Vagina (tissue), 2 donors: ENCODE measurements around the gene AGER. TPM values are rescaled to one million over a fixed set of nuclear protein-coding genes. Genes with fewer than 3 reads are reported as not detected.
"Not testable (repeated sequence)": the region's sequence is repeated elsewhere in the genome, so short reads cannot be mapped to it uniquely, and the experiment has no call there.

Experiments used
- DNase-seq, 2 donors: peaks; one replicate each; pipeline ENCODE4 v3.0.0-alpha.2; 2017; ENCODE audit errors: extremely low spot score in 2 of 2
- H3K27ac ChIP-seq: fragments of 200-600 bp; sonication (generic); one replicate; pipeline ENCODE4 v1.5.1; 2019
- H3K27me3 ChIP-seq: fragments of 200-600 bp; sonication (generic); one replicate; pipeline ENCODE4 v1.5.1; 2019
- H3K36me3 ChIP-seq, 2 donors: fragments of 200-600 bp; sonication (generic); one replicate each; pipeline ENCODE4 v1.5.1; 2017 to 2019
- H3K4me1 ChIP-seq: fragments of 200-600 bp; sonication (generic); one replicate; pipeline ENCODE4 v1.5.1; 2019
- H3K4me3 ChIP-seq, 2 donors: fragments of 200-600 bp; sonication (generic); 1 replicate in 1 of 2; 2 replicates in 1 of 2; pipeline ENCODE4 v1.5.1; 2016 to 2019
- H3K9me3 ChIP-seq: fragments of 200-600 bp; sonication (generic); one replicate; pipeline ENCODE4 v1.5.1; 2019
- POLR2A ChIP-seq, 2 donors: fragments of 450-650 bp; IDR thresholded peaks; one replicate each; pipeline ENCODE4 v1.6.1; 2017; ENCODE audit warnings: antibody characterized with exemption in 2 of 2, mild to moderate bottlenecking in 2 of 2, moderate library complexity in 2 of 2
- POLR2AphosphoS5 ChIP-seq, 2 donors: sonication (generic); formaldehyde crosslinking; IDR thresholded peaks; one replicate each; pipeline ENCODE4 v1.9.0; 2017; ENCODE audit warnings: antibody characterized with exemption in 2 of 2, mild to moderate bottlenecking in 2 of 2, low read depth in 1 of 2; ENCODE audit not compliant: insufficient read depth in 1 of 2
- intact Hi-C: fragments of 100-400 bp; cut with DNase I; formaldehyde crosslinking; loops from one replicate; pipeline ENCODE4 v1.15.1; 2023
- total RNA-seq: library from RNA; depleted of rRNA; stranded (reverse); fragments of >200 nt; gene quantifications from one replicate; pipeline ENCODE4 v1.2.3, GENCODE V29; 2016
- TF ChIP-seq, protein P1 (sequence below), 3 experiments: fragments of 450-650 bp in 2 of 3; fragments of 200-600 bp in 1 of 3; sonication (generic) in 1 of 3; IDR thresholded peaks; one replicate each; pipeline ENCODE4 v1.5.1; 2017 to 2019; ENCODE audit warnings: antibody characterized with exemption in 3 of 3, mild to moderate bottlenecking in 2 of 3, moderate library complexity in 2 of 3

AGER gene
- total RNA-seq, 1 donor from 2014 or later, result 8.1 TPM

DNA sequence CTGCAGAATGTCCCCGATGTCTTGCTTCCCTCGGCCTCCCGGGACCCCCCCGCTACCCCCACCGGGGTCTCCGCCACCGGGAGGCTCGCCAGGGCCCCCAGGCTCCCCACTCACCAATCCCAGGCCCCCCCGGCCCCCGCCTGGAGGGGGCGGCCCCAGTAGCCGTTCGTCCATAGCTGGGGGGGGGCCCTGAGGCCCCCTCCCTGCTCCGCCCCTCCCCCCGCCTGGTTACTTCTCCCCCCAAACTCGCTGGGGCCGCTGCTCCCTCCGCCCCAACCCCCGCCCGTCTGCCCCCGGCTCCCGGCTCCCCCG is 5.6 kb upstream of the AGER start:
- intact Hi-C loops, result loop anchor here (10.0 kb wide), 1 partner anchor 1015 kb away; the partner anchor contains the start of genes HSD17B8, RING1, RXRB and SLC39A7
- TF ChIP-seq POLR2A (IDR thresholded peaks at IDR 0.05), result no peak
- TF ChIP-seq, protein P1, sequence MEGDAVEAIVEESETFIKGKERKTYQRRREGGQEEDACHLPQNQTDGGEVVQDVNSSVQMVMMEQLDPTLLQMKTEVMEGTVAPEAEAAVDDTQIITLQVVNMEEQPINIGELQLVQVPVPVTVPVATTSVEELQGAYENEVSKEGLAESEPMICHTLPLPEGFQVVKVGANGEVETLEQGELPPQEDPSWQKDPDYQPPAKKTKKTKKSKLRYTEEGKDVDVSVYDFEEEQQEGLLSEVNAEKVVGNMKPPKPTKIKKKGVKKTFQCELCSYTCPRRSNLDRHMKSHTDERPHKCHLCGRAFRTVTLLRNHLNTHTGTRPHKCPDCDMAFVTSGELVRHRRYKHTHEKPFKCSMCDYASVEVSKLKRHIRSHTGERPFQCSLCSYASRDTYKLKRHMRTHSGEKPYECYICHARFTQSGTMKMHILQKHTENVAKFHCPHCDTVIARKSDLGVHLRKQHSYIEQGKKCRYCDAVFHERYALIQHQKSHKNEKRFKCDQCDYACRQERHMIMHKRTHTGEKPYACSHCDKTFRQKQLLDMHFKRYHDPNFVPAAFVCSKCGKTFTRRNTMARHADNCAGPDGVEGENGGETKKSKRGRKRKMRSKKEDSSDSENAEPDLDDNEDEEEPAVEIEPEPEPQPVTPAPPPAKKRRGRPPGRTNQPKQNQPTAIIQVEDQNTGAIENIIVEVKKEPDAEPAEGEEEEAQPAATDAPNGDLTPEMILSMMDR (IDR thresholded peaks at IDR 0.05), result no peak
- no peak for TF ChIP-seq POLR2AphosphoS5 (IDR thresholded peaks at IDR 0.05; ENCODE audit: insufficient read depth in 1 of 2, low read depth in 1 of 2)
- Histone ChIP-seq H3K27me3 (no peaks in the 10 kb centered on the region), H3K4me3 (peak overlapping the region; percentile 57 to 85), H3K4me1 (peaks cover 68% of the 10 kb centered on the region), H3K27ac (peak overlapping the region; percentile 99), H3K36me3 (peaks cover 0 to 19% of the 10 kb centered on the region in 2 donors), H3K9me3 (no peaks in the 10 kb centered on the region)
- no peak for DNase-seq

DNA sequence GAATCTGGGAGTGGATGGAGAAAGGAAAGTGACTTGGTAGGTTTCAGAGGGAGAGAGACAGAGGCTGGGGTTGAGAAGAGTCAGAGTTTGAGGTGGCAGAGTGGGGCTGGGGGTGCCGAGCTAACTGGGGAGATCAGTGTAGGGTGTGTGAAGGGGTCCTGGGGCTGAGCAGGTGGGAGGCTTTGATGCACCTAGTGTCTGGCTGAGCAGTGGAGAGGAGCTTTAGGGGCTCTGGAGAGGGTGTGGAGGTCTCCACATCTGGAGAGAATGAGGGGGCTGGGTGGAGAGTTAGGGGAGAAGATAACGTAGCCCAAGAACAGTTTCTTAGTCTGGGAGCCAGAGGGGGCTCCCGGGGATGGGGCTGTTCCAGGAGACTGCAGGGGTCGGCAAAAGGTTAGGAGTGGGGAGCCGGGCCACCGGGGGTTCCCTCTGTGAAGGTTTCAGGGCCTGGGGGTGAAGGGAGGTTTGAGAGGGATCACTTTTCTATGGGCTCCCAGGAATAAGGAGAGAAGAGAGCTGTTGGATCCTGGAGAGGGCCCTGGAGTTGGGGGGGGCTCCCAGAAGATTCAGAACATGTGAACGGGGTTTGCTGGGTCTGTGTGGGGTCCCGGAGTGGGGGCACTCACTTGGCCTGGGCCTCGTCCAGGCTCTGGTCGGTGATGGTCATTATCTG is 5.2 kb upstream of the AGER start:
- Histone ChIP-seq H3K27me3 (no peaks in the 10 kb centered on the region), H3K9me3 (no peaks in the 10 kb centered on the region), H3K36me3 (peaks cover 0 to 19% of the 10 kb centered on the region in 2 donors), H3K4me1 (peaks cover 69% of the 10 kb centered on the region), H3K4me3 (peak overlapping the region; percentile 57 to 85), H3K27ac (peak overlapping the region; percentile 99)
- TF ChIP-seq POLR2AphosphoS5 (IDR thresholded peaks at IDR 0.05; ENCODE audit: insufficient read depth in 1 of 2, low read depth in 1 of 2) (no peak), POLR2A (IDR thresholded peaks at IDR 0.05) (no peak)
- TF ChIP-seq, protein P1 (IDR thresholded peaks at IDR 0.05), result no peak
- intact Hi-C loops, result loop anchor here (10.0 kb wide), 1 partner anchor 1016 kb away; the partner anchor contains the start of genes HSD17B8, RING1, RXRB and SLC39A7
- no peak for DNase-seq

DNA sequence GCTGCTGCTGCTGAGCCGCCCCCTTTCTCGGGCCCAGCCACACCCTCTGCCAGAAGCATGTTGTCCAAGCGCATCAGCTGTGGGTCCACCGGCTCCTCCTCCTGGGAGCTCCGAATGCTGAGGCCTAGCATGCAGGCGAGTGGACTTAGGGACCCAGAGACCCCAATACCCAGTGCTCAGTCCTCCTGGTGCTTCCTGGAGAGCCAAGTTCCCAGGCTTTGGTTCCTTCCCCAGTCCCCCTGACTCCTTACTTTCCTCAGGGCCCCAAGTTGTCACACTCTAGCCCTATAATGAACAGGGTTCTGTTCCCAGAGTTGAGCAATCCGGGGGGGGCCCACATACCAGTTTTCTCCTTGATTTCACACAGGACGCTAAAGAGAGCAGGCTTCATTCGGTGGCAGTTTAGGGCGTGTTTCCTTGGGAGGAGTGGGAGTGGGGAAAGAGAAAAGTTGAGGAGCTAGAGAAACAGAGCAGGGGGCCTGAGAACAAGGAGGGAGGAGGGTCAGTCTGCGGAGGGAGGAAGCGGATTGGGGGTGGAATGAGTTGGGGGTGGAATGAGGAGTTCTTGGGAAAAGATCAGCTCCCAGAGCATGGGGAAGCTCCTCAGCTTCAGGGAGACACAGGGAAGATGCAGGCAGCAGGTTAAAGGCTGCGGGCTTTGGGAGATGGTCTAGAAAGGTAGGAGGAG is 4.5 kb upstream of the AGER start:
- no peak for DNase-seq

DNA sequence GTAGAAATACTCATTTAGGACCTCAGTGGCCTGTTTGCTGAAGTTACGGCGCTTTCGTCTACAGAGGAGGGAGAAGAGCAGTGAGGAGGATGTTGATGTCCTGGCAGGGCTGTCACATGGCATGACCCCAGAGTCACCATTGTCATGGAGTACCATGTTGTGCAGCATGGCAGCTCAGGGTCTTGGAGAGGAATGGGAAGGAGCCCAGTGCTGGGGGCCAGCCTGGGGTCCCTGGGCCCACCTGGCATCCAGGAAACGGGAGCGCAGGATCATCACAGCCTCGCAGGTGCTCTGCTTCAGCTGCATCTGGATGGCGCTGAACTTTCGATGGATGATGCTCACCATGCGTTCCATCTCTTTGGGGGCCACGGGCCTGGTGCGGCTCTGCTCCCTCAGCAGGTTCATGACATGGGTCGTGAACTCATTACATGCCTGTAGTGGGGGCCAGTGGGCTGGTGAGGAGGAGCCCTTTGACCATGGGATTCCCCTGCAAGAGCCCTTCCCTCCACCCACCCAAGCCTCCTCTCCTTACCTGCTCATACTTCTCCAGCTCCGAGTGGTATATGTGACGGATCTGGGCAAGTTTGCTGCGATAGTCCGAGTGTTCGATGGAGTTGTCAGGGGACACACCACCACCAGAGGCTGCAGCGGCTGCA is 3.8 kb upstream of the AGER start:
- intact Hi-C loops, result loop anchor here (10.0 kb wide), 1 partner anchor 1017 kb away; the partner anchor contains the start of genes HSD17B8, RING1, RXRB and SLC39A7
- peak overlapping the region; percentile 99 for H3K27ac ChIP-seq

More for the DNA sequence above, 4.5 kb upstream of the AGER start:
- Histone ChIP-seq H3K27me3 (no peaks in the 10 kb centered on the region), H3K4me3 (peak overlapping the region; percentile 57 to 85), H3K27ac (peak overlapping the region; percentile 99), H3K9me3 (no peaks in the 10 kb centered on the region), H3K4me1 (peaks cover 72% of the 10 kb centered on the region), H3K36me3 (peaks cover 0 to 19% of the 10 kb centered on the region in 2 donors)
- intact Hi-C loops, result loop anchor here (10.0 kb wide), 1 partner anchor 1016 kb away; the partner anchor contains the start of genes HSD17B8, RING1, RXRB and SLC39A7
- TF ChIP-seq POLR2A (IDR thresholded peaks at IDR 0.05) (no peak), POLR2AphosphoS5 (IDR thresholded peaks at IDR 0.05; ENCODE audit: insufficient read depth in 1 of 2, low read depth in 1 of 2) (peak in 1 of 2 donors; percentile 24)

DNA sequence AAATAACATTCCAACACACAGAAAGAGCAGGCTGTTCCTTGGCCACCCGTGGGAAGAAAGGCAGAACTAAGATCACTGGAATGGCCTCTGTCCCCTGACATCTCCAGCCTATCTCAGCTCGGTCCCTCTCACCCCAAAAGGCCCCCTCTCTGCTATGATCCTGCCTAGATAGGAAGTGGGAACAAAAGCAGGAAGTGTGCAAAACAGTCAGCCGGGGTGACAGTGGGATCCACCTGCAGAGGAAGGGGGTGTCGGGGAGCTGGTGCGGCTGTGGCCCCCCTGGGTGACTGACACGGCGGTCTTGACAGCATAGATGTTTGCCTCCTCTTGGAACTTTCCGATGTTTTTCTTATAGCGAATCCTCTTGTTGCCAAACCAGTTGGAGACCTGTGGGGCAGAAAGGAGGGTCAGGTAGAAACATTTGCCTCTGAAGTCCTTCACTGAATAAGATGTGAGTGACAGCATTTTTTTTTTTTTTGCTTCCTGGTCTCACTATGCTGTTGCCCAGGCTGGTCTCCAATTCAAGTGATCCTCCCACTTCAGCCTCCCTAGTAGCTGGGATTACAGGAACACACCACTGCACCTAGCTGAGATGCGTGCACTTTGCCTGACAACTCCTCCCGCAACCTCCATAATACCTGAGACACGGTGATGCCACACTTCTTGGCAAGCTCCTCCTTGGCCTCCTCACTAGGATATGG is 3.1 kb upstream of the AGER start:
- H3K36me3 ChIP-seq, result peaks cover 0 to 19% of the 10 kb centered on the region in 2 donors

More for the DNA sequence above, 3.8 kb upstream of the AGER start:
- Histone ChIP-seq H3K4me3 (peak overlapping the region; percentile 57 to 85), H3K36me3 (peaks cover 0 to 19% of the 10 kb centered on the region in 2 donors), H3K4me1 (peaks cover 71% of the 10 kb centered on the region)
- H3K27me3 ChIP-seq, DNase-seq, H3K9me3 ChIP-seq: not testable (repeated sequence)

DNA sequence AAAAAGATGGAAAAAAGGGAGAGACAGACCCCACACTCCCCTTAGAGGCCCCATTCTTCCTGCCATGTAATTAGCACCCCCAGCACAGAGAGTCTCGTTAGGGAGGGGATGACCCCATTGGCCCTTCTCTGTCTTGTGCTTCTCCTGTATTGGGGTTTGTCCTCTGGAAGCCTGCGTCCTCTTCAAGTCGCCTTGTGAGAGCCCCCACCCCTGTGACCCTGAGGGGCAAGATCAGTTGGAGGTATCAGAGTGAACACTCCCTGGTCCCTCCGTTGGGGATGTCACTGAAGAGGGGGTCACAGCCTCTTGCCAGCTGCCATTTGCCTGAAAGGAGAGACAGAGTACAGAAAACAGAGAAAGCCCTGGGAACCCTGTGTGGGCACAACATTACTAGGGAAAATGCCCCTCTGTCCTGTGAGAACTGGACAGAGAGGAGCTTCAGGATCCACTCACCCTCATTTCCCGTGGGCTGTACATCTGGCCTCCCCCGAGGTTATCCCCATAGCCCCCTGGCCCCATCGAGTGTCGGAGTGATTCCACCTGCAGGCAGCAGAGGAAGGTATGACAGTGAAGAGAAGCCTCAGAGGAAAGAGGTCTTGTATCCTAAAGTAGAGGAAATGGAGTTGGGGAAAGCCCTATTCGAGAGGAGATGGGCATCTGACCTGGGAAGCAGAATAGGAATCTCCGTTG is 2.2 kb upstream of the AGER start:
- Histone ChIP-seq H3K4me1 (peaks cover 57% of the 10 kb centered on the region), H3K36me3 (peaks cover 0 to 19% of the 10 kb centered on the region in 2 donors)
- intact Hi-C loops, result loop anchor here (10.0 kb wide), 1 partner anchor 1019 kb away; the partner anchor contains the start of genes HSD17B8, RING1, RXRB and SLC39A7

More for the DNA sequence above, 3.1 kb upstream of the AGER start:
- Histone ChIP-seq H3K9me3 (no peaks in the 10 kb centered on the region), H3K27me3 (no peaks in the 10 kb centered on the region), H3K4me3 (no peak overlapping the region), H3K4me1 (peaks cover 65% of the 10 kb centered on the region), H3K27ac (peak overlapping the region; percentile 99)
- TF ChIP-seq, protein P1 (IDR thresholded peaks at IDR 0.05), result no peak
- TF ChIP-seq POLR2AphosphoS5 (IDR thresholded peaks at IDR 0.05; ENCODE audit: insufficient read depth in 1 of 2, low read depth in 1 of 2) (no peak), POLR2A (IDR thresholded peaks at IDR 0.05) (no peak)
- intact Hi-C loops, result loop anchor here (10.0 kb wide), 1 partner anchor 1018 kb away; the partner anchor contains the start of genes HSD17B8, RING1, RXRB and SLC39A7
- no peak for DNase-seq

DNA sequence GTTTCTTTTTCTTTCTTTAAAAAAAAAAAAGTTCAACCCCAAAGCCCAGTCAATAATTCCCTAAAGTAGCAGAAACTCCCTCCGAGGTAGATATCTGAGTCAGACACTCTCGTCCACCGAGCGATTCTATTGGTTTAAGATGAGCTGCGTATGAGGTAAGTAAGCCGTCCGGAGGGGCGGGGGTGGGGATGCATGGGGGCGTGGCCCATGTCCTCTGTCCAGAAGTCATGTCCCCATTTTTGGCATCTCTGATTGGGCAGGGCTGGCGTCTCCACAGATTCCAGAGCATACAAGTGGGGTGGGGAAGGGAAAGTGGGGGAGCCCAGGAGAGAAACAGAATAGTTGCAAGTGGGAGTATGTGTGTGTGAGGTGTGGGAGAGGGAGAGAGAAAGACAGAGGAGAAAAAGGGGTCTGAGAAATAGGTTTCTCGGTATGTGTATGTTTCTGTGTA is 1.7 kb upstream of the AGER start:
- intact Hi-C loops, result loop anchor here (10.0 kb wide), 1 partner anchor 1019 kb away; the partner anchor contains the start of genes HSD17B8, RING1, RXRB and SLC39A7
- peaks cover 0 to 21% of the 10 kb centered on the region in 2 donors for H3K36me3 ChIP-seq
- peaks cover 51% of the 10 kb centered on the region for H3K4me1 ChIP-seq
- H3K9me3 ChIP-seq, H3K27me3 ChIP-seq, DNase-seq, H3K4me3 ChIP-seq: not testable (repeated sequence)
- peak overlapping the region; percentile 99 for H3K27ac ChIP-seq

More for the DNA sequence above, 2.2 kb upstream of the AGER start:
- H3K27ac ChIP-seq, result peak overlapping the region; percentile 99
- H3K4me3 ChIP-seq, H3K9me3 ChIP-seq, DNase-seq, H3K27me3 ChIP-seq: not testable (repeated sequence)
